SK-N-SH treated with all-trans-retinoic acid at 6 μM for 48 hours (cell line): Measurements from ENCODE around the gene DNAJB12.

Experiments used
- ARNTL ChIP-seq: fragments of 450-650 bp; formaldehyde crosslinking; IDR thresholded peaks from 2 replicates; pipeline ENCODE4 v1.5.0; 2020; ENCODE audit warnings: low read depth, mild to moderate bottlenecking, moderate library complexity, borderline replicate concordance
- BACH2 ChIP-seq: fragments of 250-450 bp; sonication (Bioruptor Pico); IDR thresholded peaks from 2 replicates; pipeline ENCODE4 v1.9.0; 2021; ENCODE audit warnings: mild to moderate bottlenecking, borderline replicate concordance
- GLIS3 ChIP-seq: fragments of 250-450 bp; sonication (Bioruptor Pico); IDR thresholded peaks from 2 replicates; pipeline ENCODE4 v1.5.0; 2020; ENCODE audit warnings: mild to moderate bottlenecking, moderate library complexity
- OSR1 ChIP-seq: fragments of 250-450 bp; sonication (Bioruptor Pico); IDR thresholded peaks from 2 replicates; pipeline ENCODE4 v1.8.0; 2022; ENCODE audit warnings: moderate library complexity, mild to moderate bottlenecking, inconsistent platforms
- RARB ChIP-seq: fragments of 250-450 bp; sonication (Bioruptor Pico); IDR thresholded peaks from 2 replicates; pipeline ENCODE4 v1.8.0; 2021; ENCODE audit warnings: mild to moderate bottlenecking, moderate library complexity
- TOX ChIP-seq: fragments of 250-450 bp; sonication (Bioruptor Pico); IDR thresholded peaks from 2 replicates; pipeline ENCODE4 v1.8.0; 2021; ENCODE audit warnings: mild to moderate bottlenecking, moderate library complexity, borderline replicate concordance
- ZC3H10 ChIP-seq: fragments of 250-450 bp; sonication (Bioruptor Pico); IDR thresholded peaks from 2 replicates; pipeline ENCODE4 v1.5.1; 2021; ENCODE audit warnings: mild to moderate bottlenecking, moderate library complexity
- ZFP3 ChIP-seq: fragments of 250-450 bp; sonication (Bioruptor Pico); IDR thresholded peaks from 2 replicates; pipeline ENCODE4 v1.5.0; 2020; ENCODE audit warnings: mild to moderate bottlenecking, moderate library complexity
- ZFP30 ChIP-seq: fragments of 450-650 bp; formaldehyde crosslinking; IDR thresholded peaks from 2 replicates; pipeline ENCODE4 v1.5.0; 2022; ENCODE audit warnings: mild to moderate bottlenecking, moderate library complexity
- ZNF565 ChIP-seq: fragments of 450-650 bp; formaldehyde crosslinking; conservative IDR thresholded peaks from 2 replicates; pipeline ENCODE4 v1.5.0; 2020; ENCODE audit warnings: low read depth, mild to moderate bottlenecking, moderate library complexity
- ZNF70 ChIP-seq: fragments of 450-650 bp; formaldehyde crosslinking; IDR thresholded peaks from 2 replicates; pipeline ENCODE4 v1.5.0; 2020; ENCODE audit warnings: mild to moderate bottlenecking, moderate library complexity
- TF ChIP-seq, protein P1 (sequence below): fragments of 250-450 bp; sonication (Bioruptor Pico); IDR thresholded peaks from 2 replicates; pipeline ENCODE4 v1.5.1; 2021; ENCODE audit warnings: mild to moderate bottlenecking, moderate library complexity
- TF ChIP-seq, protein P2 (sequence below): fragments of 250-450 bp; sonication (Bioruptor Pico); IDR thresholded peaks from 2 replicates; pipeline ENCODE4 v1.5.1; 2020; ENCODE audit warnings: low read depth, mild to moderate bottlenecking, moderate library complexity
- TF ChIP-seq, protein P3 (sequence below): fragments of 250-450 bp; sonication (Bioruptor Pico); IDR thresholded peaks from 2 replicates; pipeline ENCODE4 v1.8.0; 2020; ENCODE audit warnings: mild to moderate bottlenecking, moderate library complexity, borderline replicate concordance

DNA sequence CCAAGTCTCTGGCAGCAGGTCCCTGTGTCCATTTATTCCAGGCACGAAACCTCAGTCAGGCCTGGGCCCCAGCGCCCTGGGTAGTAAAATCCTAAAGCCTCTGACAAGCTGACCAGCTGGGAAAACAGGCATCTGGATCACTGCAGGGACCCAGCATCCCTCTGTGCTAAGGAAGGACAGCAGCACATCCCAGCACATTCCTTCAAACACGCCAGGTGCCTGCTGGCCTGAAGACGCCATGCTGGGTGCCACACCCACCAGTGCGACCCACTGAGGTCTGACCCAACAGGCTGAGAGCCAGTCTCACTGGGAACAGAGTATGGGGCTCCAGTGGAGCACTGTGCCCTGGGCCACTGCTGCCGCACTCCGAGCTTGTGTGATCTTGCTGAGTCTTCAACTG is 6.4 kb downstream of the DNAJB12 start:
- TF ChIP-seq ZFP3 (CRISPR knock-in tag): no peak
- TF ChIP-seq, protein P1, sequence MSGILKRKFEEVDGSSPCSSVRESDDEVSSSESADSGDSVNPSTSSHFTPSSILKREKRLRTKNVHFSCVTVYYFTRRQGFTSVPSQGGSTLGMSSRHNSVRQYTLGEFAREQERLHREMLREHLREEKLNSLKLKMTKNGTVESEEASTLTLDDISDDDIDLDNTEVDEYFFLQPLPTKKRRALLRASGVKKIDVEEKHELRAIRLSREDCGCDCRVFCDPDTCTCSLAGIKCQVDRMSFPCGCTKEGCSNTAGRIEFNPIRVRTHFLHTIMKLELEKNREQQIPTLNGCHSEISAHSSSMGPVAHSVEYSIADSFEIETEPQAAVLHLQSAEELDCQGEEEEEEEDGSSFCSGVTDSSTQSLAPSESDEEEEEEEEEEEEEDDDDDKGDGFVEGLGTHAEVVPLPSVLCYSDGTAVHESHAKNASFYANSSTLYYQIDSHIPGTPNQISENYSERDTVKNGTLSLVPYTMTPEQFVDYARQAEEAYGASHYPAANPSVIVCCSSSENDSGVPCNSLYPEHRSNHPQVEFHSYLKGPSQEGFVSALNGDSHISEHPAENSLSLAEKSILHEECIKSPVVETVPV (CRISPR knock-in tag): no peak
- TF ChIP-seq ZNF70 (CRISPR knock-in tag): no peak
- TF ChIP-seq, protein P2, sequence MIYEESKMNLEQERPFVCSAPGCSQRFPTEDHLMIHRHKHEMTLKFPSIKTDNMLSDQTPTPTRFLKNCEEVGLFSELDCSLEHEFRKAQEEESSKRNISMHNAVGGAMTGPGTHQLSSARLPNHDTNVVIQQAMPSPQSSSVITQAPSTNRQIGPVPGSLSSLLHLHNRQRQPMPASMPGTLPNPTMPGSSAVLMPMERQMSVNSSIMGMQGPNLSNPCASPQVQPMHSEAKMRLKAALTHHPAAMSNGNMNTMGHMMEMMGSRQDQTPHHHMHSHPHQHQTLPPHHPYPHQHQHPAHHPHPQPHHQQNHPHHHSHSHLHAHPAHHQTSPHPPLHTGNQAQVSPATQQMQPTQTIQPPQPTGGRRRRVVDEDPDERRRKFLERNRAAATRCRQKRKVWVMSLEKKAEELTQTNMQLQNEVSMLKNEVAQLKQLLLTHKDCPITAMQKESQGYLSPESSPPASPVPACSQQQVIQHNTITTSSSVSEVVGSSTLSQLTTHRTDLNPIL: no peak
- no peak for TF ChIP-seq ZNF565 (CRISPR knock-in tag)
- no peak for TF ChIP-seq RARB (CRISPR knock-in tag)
- TF ChIP-seq, protein P3, sequence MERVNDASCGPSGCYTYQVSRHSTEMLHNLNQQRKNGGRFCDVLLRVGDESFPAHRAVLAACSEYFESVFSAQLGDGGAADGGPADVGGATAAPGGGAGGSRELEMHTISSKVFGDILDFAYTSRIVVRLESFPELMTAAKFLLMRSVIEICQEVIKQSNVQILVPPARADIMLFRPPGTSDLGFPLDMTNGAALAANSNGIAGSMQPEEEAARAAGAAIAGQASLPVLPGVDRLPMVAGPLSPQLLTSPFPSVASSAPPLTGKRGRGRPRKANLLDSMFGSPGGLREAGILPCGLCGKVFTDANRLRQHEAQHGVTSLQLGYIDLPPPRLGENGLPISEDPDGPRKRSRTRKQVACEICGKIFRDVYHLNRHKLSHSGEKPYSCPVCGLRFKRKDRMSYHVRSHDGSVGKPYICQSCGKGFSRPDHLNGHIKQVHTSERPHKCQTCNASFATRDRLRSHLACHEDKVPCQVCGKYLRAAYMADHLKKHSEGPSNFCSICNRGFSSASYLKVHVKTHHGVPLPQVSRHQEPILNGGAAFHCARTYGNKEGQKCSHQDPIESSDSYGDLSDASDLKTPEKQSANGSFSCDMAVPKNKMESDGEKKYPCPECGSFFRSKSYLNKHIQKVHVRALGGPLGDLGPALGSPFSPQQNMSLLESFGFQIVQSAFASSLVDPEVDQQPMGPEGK (CRISPR knock-in tag): no peak
- TF ChIP-seq TOX: no peak
- TF ChIP-seq ZC3H10 (CRISPR knock-in tag): no peak
- no peak for TF ChIP-seq OSR1
- no peak for TF ChIP-seq BACH2 (CRISPR knock-in tag)
- TF ChIP-seq ZFP30 (CRISPR knock-in tag): no peak
- no peak for TF ChIP-seq ARNTL (CRISPR knock-in tag)
- TF ChIP-seq GLIS3 (CRISPR knock-in tag): no peak
